Measurements from ENCODE around the gene POC1A.
"Not testable (repeated sequence)": the region's sequence is repeated elsewhere in the genome, so short reads cannot be mapped to it uniquely, and the experiment has no call there.

POC1A gene

GRCh38 chr3:52061121-52061910, 92.9 kb downstream of the POC1A start:
- no peak for DNase-seq

DNA sequence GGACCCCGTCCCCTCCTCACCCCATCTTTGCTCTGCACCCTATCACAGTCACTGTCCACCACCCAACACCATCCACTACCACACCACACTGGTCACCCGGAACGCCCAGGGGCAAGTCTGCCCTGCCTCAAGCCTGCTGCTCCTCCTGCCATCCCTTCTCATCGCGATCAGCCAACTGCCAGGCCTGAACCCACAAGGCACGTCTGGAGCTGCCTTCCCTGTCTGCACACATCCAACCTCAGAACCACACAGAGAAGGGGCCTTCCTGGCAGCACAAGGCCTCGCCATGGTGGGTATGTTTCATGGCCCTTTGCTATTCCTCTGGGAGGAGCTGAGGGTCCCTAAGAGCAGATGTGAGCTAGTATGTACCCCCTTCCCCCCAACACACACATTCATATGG, 94.4 kb downstream of the POC1A start:
- no peak for DNase-seq

GRCh38 chr3:52057812-52058495, 96.3 kb downstream of the POC1A start:
- DNase-seq = no peak

DNA sequence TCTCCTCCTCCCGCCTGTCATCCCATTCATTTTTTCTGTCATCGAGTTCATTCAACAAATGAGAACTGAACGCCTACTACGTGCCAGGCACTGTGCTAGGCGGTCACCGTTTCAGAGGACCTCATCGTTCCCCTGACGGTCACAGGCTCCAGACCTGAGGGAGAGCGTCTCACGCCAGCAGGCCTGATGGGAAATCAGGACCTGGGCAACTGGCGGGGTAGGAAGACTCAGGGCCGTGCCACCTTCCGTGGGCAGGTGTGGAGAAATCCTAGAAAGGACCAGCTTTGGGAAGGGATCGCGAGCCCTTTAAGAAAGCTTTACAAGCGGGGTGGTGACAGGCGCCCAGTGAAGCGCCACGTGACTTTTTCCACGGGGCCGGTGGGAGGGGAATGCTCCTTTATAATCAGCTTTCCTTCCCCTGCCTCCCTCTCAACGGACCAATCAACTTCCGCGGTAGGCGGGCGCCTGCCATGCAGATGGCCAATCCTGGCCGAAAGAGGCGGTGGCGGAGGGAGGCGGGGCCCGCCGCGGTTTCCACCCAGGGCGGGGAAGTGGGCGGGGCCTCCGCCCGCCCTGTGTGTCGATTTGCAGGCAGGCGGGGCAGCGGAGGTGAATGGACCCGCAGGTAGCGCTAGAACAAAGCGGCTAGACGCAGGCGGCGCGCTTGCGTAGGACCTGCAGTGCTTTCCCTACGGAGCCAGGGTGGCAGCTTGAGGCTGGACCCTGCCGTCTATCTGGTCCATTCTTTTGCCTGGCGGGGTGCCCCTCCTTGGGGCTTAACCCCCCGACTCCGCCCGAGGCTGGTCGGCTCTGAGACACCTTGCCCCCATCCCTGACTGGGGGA, 97.0 kb downstream of the POC1A start:
- DNase-seq = peak; percentile 100

DNA sequence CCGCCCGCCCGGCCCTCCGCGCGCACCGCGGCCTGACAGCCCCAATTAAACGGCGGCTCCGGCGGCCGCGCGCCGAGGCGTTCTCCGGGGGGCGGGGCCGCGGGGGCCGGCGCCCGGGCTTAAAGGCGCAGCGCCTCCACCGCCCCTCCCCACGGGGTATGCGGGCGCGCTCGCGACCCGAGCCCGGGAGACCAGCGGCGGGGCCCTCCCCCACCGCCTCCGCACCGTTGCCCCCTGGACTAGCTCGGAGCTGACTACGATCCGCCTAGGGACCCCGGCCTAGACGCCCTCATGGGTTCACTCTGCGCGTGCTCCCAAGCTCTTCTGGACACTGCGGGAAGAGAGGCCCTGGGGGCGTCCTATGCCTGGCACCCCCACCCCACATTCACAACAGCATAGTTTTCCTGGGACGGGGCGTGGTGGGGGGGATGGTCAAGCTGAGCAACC, 97.7 kb downstream of the POC1A start, which contains the start of gene DUSP7:
DUSP7 (minus strand) TSS at position 51 of the 447 bp plus-strand sequence. CDS start 205 bp downstream, outside the sequence.
- DNase-seq = peak; percentile 82

DNA sequence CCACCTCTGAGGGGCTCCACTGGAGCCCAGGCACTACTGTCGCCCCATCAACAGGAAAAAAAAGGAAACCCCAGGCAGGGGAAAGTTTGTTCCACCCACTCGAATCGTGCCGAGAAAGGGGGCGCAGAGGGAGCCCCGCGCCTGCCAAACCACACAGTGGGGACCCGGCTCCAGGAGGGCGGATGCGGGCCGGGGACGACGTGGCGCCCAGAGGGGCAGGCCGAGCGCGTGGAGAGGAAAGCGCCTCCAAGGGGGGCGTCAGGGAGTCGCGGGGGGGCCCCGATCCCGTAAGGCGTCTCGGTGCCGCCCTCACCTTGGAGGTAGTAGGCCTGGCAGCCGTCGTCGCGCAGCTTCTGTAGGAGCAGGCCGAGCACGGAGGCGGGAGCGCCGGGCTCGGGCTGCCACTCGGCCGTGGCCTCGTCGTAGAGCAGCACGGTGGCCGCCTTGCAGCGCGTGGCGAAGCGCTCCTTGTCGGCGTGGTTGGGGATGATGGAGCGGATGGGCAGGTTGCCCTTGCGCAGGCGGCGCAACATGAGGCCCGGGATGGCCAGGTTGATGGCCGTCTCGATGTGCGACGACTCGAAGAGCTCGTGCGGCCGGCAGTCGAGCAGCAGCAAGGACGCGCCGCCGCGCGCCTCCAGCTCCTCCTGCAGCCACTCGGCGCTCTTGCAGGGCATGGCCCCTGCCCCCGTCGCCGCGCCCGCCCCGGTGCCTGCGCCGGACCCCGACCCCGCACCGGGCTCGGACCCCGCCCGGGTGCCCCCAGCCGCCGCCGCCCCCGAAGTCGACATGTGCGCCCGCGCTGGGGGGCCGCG, 98.5 kb downstream of the POC1A start:
- DNase-seq = peak; percentile 54

DNA sequence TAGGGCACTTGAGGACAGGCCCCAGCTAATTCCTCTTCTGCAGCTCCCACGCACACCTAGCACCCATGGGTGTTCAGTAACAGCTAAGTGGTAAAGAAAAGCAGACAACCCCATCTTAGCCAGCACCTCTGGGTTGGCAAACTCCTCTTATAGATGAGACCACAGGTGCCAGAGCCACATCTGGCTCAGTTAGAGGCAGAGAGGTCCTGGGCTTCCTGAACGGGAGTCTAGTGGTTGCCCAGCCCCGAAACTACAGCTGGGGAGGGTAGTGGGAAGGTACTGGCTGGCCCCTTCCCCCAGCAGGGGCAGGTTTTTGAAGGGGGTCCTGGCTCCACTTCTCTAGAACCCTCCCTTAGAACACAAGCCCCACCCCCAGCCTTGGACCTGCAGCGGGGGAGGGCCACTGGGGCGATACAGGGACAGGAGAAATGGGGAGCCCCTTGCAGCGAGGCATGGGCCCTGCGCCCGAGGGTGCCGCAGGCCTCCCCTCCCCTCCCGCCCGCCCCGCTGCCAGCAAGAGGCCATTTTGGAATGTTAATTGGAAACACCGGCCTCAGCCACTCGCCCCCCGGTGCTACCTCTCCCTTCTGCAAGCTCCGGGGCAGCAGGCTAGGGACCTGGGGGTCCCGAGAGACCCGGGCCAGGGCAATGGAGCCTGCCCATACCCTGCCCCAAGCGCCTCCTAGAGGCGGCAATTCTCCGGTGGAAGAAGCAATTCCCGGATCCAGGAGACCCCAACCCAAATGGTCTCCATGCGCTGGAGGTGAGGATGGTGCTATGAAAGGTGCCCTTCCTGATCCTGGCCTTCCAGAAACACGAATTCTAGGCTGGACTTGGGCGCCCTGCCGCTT, 99.3 kb downstream of the POC1A start:
- DNase-seq = peak; percentile 30

DNA sequence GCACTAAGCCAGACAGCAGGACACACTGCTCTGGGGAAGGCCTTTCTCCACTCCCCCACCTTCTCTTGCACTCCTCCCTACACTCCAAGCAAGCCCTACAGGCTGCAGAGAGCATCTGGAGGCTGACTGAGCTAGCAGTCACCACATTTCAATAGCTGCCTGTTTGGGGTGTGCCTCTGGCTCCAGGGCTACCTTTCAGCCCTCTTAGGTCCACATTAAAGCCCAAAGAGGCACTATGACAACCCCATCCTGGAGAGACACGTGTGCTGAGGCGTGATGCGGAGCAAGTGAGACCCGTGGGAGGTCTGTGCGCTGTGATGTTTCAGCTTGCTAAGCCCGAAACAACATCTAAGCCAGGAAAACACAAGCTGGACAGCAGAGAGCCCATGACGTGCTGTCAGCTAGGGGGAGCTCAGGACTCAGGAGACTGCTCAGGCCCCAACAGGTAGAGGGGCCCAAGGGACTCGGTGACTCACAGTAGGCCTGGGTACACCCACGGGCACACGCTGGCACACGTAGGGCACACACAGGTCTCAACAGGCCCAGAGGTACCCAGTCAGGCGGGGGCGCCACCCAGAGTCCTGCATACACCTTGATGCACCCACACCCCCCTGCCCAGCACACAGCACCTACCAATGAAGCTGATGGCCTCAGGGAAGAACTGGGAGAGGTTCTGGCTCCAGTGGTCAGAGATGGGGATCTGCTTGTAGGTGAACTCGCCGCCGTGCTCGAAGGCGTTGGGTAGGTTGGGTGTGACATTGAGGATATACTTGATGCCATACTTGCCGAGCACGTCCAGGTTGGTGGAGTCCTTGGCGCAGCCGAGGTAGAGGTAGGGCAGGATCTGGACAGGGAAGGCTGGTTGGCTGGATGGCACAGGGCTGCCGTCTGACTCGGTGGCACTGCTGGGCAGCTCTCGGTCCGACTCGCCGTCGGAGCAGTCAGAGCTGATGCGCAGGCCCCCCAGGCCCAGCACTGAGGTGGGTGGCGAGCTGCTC, 100.6 kb downstream of the POC1A start:
- DNase-seq = peak; percentile 57

- DNase-seq = peak; percentile 76
Measured at GRCh38 chr3:52052831-52053306, 101.4 kb downstream of the POC1A start.

DNA sequence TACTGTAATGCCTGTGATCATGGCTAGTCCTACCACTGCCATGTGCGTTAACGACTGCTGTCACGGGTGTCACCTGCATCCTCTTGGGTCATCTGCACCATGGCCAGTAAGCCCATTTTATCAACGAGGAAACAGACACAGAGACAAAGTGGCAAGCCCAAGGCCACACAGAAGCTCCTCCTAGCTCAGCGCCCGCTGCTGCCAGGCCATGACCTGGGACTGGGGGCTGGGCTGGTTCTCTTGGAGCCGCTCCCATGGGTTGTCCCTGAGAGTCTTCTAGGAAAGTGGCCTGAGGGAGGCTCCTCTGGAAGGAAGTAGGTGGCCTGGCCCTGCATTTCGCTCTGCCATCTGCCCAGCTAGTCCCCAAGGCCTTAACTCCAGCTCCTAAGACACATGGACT, 102.8 kb downstream of the POC1A start:
- DNase-seq = no peak

DNA sequence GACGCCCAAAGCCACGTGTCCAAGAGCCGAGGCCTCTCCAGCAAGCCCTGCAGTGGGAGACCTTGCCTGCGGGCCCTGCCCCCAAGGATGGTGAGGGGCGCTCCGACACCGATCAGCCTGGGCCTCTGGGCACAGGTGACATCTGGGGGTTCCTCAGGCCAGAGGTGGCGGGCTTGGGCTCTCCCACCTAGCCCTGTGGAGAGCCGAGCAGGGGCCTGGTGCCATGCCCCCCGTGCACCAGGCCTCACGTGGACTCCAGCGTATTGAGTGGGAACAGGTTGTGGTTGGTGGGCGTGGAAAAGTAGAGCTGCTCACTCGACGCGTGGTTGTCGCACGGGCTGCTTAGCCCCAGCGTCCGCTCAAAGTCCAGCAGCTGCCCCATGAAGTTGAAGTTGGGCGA, 103.7 kb downstream of the POC1A start:
- DNase-seq = no peak

GRCh38 chr3:52049503-52049902, 104.7 kb downstream of the POC1A start:
- no peak for DNase-seq

DNA sequence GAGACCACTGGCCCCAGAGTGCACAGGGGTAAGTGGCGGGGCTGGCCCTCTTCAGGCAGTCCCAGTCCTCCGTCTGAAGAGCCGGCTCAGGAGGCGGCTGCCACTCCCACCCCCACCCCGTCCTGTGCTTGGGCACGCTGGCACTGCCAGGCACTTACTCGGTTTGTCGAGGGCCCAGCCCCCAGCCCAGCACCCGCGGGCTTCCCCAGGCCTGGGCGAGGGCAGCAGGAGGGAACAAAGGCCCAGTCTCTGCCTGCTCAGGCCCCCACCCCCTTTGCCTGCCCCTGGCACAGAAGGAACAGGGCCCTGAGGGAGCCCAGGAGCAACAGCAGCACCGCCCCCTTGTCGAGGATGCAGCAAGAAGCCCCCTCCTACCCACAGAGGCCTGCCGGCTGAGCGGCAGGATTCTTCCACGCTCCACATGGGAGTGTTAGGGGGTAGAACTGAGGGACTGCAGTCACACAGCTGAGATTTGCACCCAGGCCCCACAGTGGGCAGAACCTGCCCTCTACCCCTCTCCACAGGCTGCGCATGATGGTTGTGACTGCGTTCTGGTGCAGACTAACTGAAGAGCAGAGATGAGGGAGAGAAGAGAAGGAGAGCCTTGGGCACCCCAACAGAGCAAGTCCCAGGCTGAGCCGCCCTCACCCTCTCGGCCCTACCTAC, 106.8 kb downstream of the POC1A start:
- no peak for DNase-seq

- no peak for DNase-seq
Measured at GRCh38 chr3:52046902-52047239, 107.4 kb downstream of the POC1A start.

GRCh38 chr3:52046186-52046901, 107.9 kb downstream of the POC1A start:
- no peak for DNase-seq

DNA sequence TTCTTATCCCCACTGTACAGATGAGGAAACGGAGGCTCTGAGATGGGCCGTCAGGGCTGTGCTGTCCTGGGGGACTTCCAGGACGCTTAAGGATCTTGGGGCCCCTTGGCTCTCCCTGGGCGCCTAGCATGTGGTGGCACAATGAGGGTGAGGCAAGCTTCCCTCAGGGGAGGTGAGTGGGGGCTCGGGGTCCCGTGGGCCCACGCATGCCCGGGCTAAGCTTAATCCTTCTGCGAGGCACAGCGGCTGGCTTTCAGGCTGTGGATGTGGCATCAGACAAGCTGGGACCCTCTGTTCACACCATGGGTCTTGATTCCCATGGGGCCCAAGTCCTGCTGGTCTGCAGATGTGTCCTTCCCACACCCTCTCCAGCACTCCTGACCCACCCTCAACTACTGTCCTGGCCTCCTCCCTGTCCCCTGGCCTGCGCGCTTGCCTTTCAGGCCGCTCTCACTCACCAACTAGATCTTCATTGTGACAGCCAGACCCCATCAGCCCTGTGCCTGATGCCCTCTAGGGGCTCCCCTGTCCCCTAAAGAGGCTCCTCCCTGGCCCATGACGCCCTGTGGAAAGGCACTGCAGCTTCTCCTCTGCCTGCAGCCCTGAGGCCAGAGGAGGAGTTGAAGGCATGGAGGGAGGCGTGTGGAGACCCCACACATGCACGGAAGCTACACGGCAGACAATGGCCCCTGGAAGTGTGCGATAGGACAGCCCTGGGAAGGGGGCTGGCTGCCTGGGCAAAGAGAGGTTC, 109.2 kb downstream of the POC1A start:
- no peak for DNase-seq

- no peak for DNase-seq
Measured at GRCh38 chr3:52043750-52044149, 110.5 kb downstream of the POC1A start.

DNA sequence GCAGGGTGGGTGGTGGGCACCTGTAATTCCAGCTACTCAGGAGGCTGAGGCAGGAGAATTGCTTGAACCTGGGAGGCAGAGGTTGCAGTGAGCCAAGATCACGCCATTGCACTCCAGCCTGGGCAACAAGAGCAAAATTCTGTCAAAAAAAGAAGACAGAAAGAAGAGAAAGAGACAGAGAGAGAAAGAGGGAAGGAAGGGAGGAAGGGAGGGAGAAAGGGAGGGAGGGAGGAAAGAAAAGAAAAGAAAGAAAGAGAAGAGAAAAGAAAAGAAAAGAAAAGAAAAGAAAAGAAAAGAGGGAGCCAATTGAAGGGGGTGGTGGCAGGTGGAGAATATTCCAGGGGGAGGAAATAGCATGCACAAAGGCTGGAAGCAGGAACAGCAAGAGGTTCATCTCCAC, 111.2 kb downstream of the POC1A start:
- not testable (repeated sequence) for DNase-seq

Data from activated CD4-positive, alpha-beta T cell treated with anti-CD3 and anti-CD28 coated beads, Interleukin-2, Interleukin-6, amounts not matched to agents 100 ng/mL and 50 ng/mL, durations not matched to agents 16 hours and 8 hours (primary cell).